RWPE1 (cell line): ENCODE measurements around the gene SERPING1.

Source experiments
- CTCF ChIA-PET: fragments of 350-600 bp; sonication (Branson Sonifier 250); formaldehyde crosslinking; extraction: SDS; loops from one replicate; lab custom pipeline; 2021; lab: Yijun Ruan, JAX
- POLR2A ChIA-PET: fragments of 400-600 bp; formaldehyde crosslinking; extraction: SDS; loops from one replicate; lab custom pipeline; 2020; ENCODE audit warnings: antibody characterized with exemption; ENCODE audit not compliant: low non-redundant PET; lab: Yijun Ruan, JAX
- DNase-seq: peaks from one replicate; pipeline ENCODE4 v3.0.0; 2012; ENCODE audit warnings: low spot score
- H3K27ac ChIP-seq: fragments of 450-650 bp; 2 replicates; pipeline ENCODE4 v1.5.1; 2017
- CTCF ChIP-seq: fragments of 450-650 bp; conservative IDR thresholded peaks from 2 replicates; pipeline ENCODE4 v1.5.1; 2017; ENCODE audit warnings: low read depth, mild to moderate bottlenecking

The SERPING1 gene

GRCh38 chr11:57641011-57641807 lies 43.7 kb downstream of the SERPING1 start:
- peak; percentile 61 for DNase-seq
- peak overlapping the region; percentile 84 for H3K27ac ChIP-seq
- POLR2A ChIA-PET: interaction anchor here (0.6 kb wide), 3 partner anchors 20 to 1979 kb away, joined by 3 to 8 read pairs (median 5); no protein-coding TSS in a partner anchor
- TF ChIP-seq CTCF: peak; percentile 66
- CTCF ChIA-PET: interaction anchor here (0.5 to 5.5 kb wide), 14 partner anchors 26 to 936 kb away, joined by 3 to 72 read pairs (median 3); partner anchors contain the start of genes RTN4RL2 and UBE2L6

GRCh38 chr11:57643802-57644201 lies 46.3 kb downstream of the SERPING1 start:
- TF ChIP-seq CTCF: no peak
- POLR2A ChIA-PET: no interaction called here
- CTCF ChIA-PET: interaction anchor here (0.6 to 5.5 kb wide), 12 partner anchors 12 to 298 kb away, joined by 3 to 72 read pairs (median 6); partner anchors contain the start of genes CLP1 and UBE2L6
- no peak for DNase-seq
- H3K27ac ChIP-seq: no peak overlapping the region

- peak overlapping the region; percentile 39 for H3K27ac ChIP-seq
- peak; percentile 75 for DNase-seq
- CTCF ChIA-PET: interaction anchor here (0.5 to 5.5 kb wide), 23 partner anchors 9 to 483 kb away, joined by 3 to 72 read pairs (median 4); partner anchors contain the start of genes CLP1 and UBE2L6
- TF ChIP-seq CTCF: peak; percentile 86
- POLR2A ChIA-PET: interaction anchor here (0.6 kb wide), 1 partner anchor 111 kb away, joined by 3 read pairs; no protein-coding TSS in a partner anchor
Measured at GRCh38 chr11:57644748-57645688, 47.5 kb downstream of the SERPING1 start.

- no peak for DNase-seq
- ChIA-PET POLR2A (no interaction called here), CTCF (interaction anchor here (0.6 to 5.5 kb wide), 5 partner anchors 71 to 188 kb away, joined by 3 to 72 read pairs (median 5); partner anchors contain the start of gene UBE2L6)
- TF ChIP-seq CTCF: no peak
- no peak overlapping the region for H3K27ac ChIP-seq
Measured at GRCh38 chr11:57645689-57646085, 48.2 kb downstream of the SERPING1 start.

- DNase-seq: no peak
- ChIA-PET POLR2A (no interaction called here), CTCF (interaction anchor here (0.6 to 1.1 kb wide), 4 partner anchors 77 to 188 kb away, joined by 3 to 4 read pairs (median 4); partner anchors contain the start of gene UBE2L6)
- H3K27ac ChIP-seq: no peak overlapping the region
- TF ChIP-seq CTCF: no peak
Measured at GRCh38 chr11:57646194-57646798, 48.8 kb downstream of the SERPING1 start.
